Activated CD4-positive, alpha-beta T cell treated with anti-CD3 and anti-CD28 coated beads, Interleukin-2, amount 50 U/mL, for 48 hours (primary cell): ENCODE results near the gene BTBD9.

Source experiments
- DNase-seq, 2 experiments: peaks; one replicate each; pipeline ENCODE4 v3.0.0-alpha.2; 2020

The BTBD9 gene

GRCh38 chr6:38155144-38155543 lies 484.6 kb downstream of the BTBD9 start:
- DNase-seq = no peak

- no peak for DNase-seq
Measured at GRCh38 chr6:38154731-38155130, 485.0 kb downstream of the BTBD9 start.

- DNase-seq = no peak
Measured at GRCh38 chr6:38153798-38154345, 485.9 kb downstream of the BTBD9 start.

- no peak for DNase-seq
Measured at GRCh38 chr6:38153076-38153797, 486.5 kb downstream of the BTBD9 start.

GRCh38 chr6:38152620-38153019 lies 487.1 kb downstream of the BTBD9 start:
- DNase-seq = no peak

GRCh38 chr6:38151580-38152500 lies 487.9 kb downstream of the BTBD9 start:
- DNase-seq = no peak

GRCh38 chr6:38150681-38151296 lies 488.9 kb downstream of the BTBD9 start:
- no peak for DNase-seq

GRCh38 chr6:38150021-38150420 lies 489.7 kb downstream of the BTBD9 start:
- DNase-seq = no peak

GRCh38 chr6:38149531-38149930 lies 490.2 kb downstream of the BTBD9 start:
- DNase-seq = no peak

- no peak for DNase-seq
Measured at GRCh38 chr6:38148606-38149005, 491.1 kb downstream of the BTBD9 start.

GRCh38 chr6:38146734-38147027 lies 493.0 kb downstream of the BTBD9 start:
- no peak for DNase-seq

GRCh38 chr6:38146021-38146733 lies 493.6 kb downstream of the BTBD9 start:
- no peak for DNase-seq

- DNase-seq = no peak
Measured at GRCh38 chr6:38144365-38144945, 495.3 kb downstream of the BTBD9 start.

- no peak for DNase-seq
Measured at GRCh38 chr6:38143191-38144150, 496.3 kb downstream of the BTBD9 start.

GRCh38 chr6:38142178-38142902 lies 497.4 kb downstream of the BTBD9 start:
- no peak for DNase-seq

GRCh38 chr6:38141716-38142115 lies 498.0 kb downstream of the BTBD9 start:
- no peak for DNase-seq

GRCh38 chr6:38141085-38141484 lies 498.6 kb downstream of the BTBD9 start:
- DNase-seq = no peak

- DNase-seq = no peak
Measured at GRCh38 chr6:38138374-38138773, 501.4 kb downstream of the BTBD9 start.

- no peak for DNase-seq
Measured at GRCh38 chr6:38137608-38138265, 502.0 kb downstream of the BTBD9 start.

- no peak for DNase-seq
Measured at GRCh38 chr6:38136547-38136946, 503.2 kb downstream of the BTBD9 start.
